Neural crest cell (in vitro differentiated cells): ENCODE results near the gene TAPT1. TPM values are rescaled to one million over a fixed set of nuclear protein-coding genes. Genes with fewer than 3 reads are reported as not detected.

Experiments used
- DNase-seq: peaks from one replicate; pipeline ENCODE4 v3.0.0; 2021; ENCODE audit warnings: low read depth, mixed read lengths, low spot score
- H3K27ac Mint-ChIP-seq: one replicate; pipeline ENCODE4 v1.8.0; 2021; ENCODE audit warnings: mild to moderate bottlenecking, mixed read lengths; ENCODE audit not compliant: unreplicated experiment
- H3K27me3 Mint-ChIP-seq: 2 replicates; pipeline ENCODE4 v1.8.0; 2021; ENCODE audit warnings: low read depth, mild to moderate bottlenecking, mixed read lengths
- H3K36me3 Mint-ChIP-seq: 2 replicates; pipeline ENCODE4 v1.8.0; 2021; ENCODE audit warnings: low read depth, mild to moderate bottlenecking, mixed read lengths
- H3K4me1 Mint-ChIP-seq: 2 replicates; pipeline ENCODE4 v1.8.0; 2021; ENCODE audit warnings: mixed read lengths
- H3K4me3 Mint-ChIP-seq: one replicate; pipeline ENCODE4 v1.8.0; 2021; ENCODE audit warnings: mild to moderate bottlenecking, mixed read lengths
- H3K9me3 Mint-ChIP-seq: 2 replicates; pipeline ENCODE4 v1.8.0; 2021; ENCODE audit warnings: mixed read lengths
- total RNA-seq: library from RNA; stranded (reverse); gene quantifications from 2 replicates; pipeline ENCODE4 v1.2.1, GENCODE V29; 2021
- TF ChIP-seq, protein P1 (sequence below): fragments of 200-600 bp; sonication (generic); conservative IDR thresholded peaks from 2 replicates; pipeline ENCODE4 v1.5.0; 2021; ENCODE audit warnings: antibody characterized with exemption, mild to moderate bottlenecking

TAPT1 gene
- total RNA-seq, 1 donor from 2014 or later = 18.1 TPM

- peaks cover 27% of the 10 kb centered on the region for H3K36me3 Mint-ChIP-seq
- no peaks in the 10 kb centered on the region for H3K9me3 Mint-ChIP-seq
- H3K4me1 Mint-ChIP-seq = no peaks in the 10 kb centered on the region
- H3K27ac Mint-ChIP-seq = no peak overlapping the region
- no peaks in the 10 kb centered on the region for H3K27me3 Mint-ChIP-seq
- TF ChIP-seq, protein P1, sequence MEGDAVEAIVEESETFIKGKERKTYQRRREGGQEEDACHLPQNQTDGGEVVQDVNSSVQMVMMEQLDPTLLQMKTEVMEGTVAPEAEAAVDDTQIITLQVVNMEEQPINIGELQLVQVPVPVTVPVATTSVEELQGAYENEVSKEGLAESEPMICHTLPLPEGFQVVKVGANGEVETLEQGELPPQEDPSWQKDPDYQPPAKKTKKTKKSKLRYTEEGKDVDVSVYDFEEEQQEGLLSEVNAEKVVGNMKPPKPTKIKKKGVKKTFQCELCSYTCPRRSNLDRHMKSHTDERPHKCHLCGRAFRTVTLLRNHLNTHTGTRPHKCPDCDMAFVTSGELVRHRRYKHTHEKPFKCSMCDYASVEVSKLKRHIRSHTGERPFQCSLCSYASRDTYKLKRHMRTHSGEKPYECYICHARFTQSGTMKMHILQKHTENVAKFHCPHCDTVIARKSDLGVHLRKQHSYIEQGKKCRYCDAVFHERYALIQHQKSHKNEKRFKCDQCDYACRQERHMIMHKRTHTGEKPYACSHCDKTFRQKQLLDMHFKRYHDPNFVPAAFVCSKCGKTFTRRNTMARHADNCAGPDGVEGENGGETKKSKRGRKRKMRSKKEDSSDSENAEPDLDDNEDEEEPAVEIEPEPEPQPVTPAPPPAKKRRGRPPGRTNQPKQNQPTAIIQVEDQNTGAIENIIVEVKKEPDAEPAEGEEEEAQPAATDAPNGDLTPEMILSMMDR = no peak
- DNase-seq = no peak
- no peak overlapping the region for H3K4me3 Mint-ChIP-seq
Measured at GRCh38 chr4:16168710-16169388, 57.4 kb downstream of the TAPT1 start.

DNA sequence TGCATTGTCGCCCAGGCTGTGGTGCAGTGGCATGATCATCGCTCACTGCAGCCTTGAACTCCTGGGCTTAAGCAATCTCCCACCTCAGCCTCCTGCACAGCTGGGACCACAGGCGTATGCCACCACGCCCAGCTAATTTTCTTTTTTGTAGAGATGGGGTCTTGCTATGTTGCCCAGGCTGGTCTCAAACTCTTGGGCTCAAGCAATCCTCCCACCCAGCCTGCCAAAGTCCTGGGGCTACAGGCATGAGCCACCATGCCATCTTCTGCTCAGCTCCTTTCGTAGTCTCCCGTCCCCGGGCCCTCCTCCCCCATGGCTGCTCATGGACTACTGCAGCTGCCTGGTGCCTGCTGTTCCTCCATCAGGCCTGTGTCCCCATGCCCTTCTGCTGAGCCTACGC is 58.1 kb downstream of the TAPT1 start:
- H3K27ac Mint-ChIP-seq = peak overlapping the region; percentile 64
- peaks cover 30% of the 10 kb centered on the region for H3K36me3 Mint-ChIP-seq
- H3K4me3 Mint-ChIP-seq = no peak overlapping the region
- H3K4me1 Mint-ChIP-seq = no peaks in the 10 kb centered on the region
- DNase-seq = no peak
- TF ChIP-seq, protein P1 = no peak
- H3K27me3 Mint-ChIP-seq = no peaks in the 10 kb centered on the region
- H3K9me3 Mint-ChIP-seq = no peaks in the 10 kb centered on the region

- no peak overlapping the region for H3K27ac Mint-ChIP-seq
Measured at GRCh38 chr4:16165931-16166330, 60.3 kb downstream of the TAPT1 start.

DNA sequence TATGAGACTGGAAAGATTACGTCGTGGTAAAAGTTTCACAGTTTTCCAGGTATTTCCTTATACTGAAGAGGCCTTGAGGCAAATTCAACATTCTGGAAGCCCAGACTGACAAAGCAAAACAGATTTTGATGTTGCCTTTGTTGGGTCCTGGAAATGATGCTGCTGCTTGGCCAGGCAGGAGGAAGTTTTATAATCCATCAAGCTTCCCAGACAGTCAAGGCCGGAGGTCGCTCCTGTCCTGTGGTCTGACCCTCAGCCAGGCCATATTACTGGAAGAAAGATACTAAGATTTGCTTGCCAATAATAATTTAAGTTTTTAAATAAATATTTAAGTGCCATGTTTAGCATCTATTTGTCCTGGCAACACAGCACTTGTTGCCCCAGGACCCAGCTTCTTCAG is 63.4 kb downstream of the TAPT1 start:
- Mint-ChIP-seq H3K4me1 (peaks cover 7% of the 10 kb centered on the region), H3K27me3 (no peaks in the 10 kb centered on the region), H3K27ac (no peak overlapping the region), H3K4me3 (no peak overlapping the region), H3K9me3 (no peaks in the 10 kb centered on the region), H3K36me3 (peaks cover 26% of the 10 kb centered on the region)
- no peak for DNase-seq
- TF ChIP-seq, protein P1 = no peak

More at GRCh38 chr4:16165931-16166330, 60.3 kb downstream of the TAPT1 start:
- no peak for DNase-seq
- H3K4me3 Mint-ChIP-seq = no peak overlapping the region
- H3K4me1 Mint-ChIP-seq = no peaks in the 10 kb centered on the region
- H3K36me3 Mint-ChIP-seq = peaks cover 34% of the 10 kb centered on the region
- TF ChIP-seq, protein P1 = no peak
- no peaks in the 10 kb centered on the region for H3K27me3 Mint-ChIP-seq
- H3K9me3 Mint-ChIP-seq = no peaks in the 10 kb centered on the region

DNA sequence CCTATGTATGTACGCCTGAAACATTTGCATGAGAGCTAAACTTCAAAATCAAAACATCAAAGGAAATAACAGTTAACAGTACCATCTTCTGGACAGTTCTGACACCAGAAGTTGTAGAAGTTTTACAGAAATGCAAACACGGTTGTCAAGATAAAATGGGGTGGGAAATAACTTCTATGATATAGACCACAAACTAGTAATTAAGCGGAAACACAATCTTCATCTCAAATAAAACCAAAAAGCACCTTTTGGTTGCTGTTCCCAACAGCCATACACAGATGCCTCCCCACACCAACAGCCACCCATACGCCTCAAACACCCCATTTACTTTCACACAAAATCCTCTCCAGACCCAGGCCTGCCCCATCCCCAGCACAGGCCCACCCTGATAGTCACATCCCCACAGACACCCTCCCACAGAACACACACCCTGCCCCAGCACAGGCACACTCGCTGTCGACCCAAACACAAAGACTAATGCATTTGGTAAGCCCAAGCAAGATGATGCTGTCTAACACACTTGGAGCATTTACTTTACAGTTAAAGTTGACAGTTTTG is 64.3 kb downstream of the TAPT1 start:
- Mint-ChIP-seq H3K27me3 (no peaks in the 10 kb centered on the region), H3K4me3 (no peak overlapping the region), H3K27ac (no peak overlapping the region), H3K4me1 (peaks cover 12% of the 10 kb centered on the region), H3K9me3 (no peaks in the 10 kb centered on the region), H3K36me3 (peaks cover 24% of the 10 kb centered on the region)
- no peak for DNase-seq
- TF ChIP-seq, protein P1 = no peak
